GM12873 (cell line): ENCODE data around the gene R3HDM1.
A peak's percentile ranks its signal among the peaks of the same experiment; 100 is the strongest.

Source experiments
- TF ChIP-seq, protein P1 (sequence below): IDR thresholded peaks from 2 replicates; pipeline ENCODE4 v1.5.1; 2012; ENCODE audit warnings: low read depth, mild to moderate bottlenecking, moderate library complexity, low read length, control low read depth; ENCODE audit not compliant: insufficient read depth; ENCODE audit errors: missing control alignments

Gene R3HDM1

DNA sequence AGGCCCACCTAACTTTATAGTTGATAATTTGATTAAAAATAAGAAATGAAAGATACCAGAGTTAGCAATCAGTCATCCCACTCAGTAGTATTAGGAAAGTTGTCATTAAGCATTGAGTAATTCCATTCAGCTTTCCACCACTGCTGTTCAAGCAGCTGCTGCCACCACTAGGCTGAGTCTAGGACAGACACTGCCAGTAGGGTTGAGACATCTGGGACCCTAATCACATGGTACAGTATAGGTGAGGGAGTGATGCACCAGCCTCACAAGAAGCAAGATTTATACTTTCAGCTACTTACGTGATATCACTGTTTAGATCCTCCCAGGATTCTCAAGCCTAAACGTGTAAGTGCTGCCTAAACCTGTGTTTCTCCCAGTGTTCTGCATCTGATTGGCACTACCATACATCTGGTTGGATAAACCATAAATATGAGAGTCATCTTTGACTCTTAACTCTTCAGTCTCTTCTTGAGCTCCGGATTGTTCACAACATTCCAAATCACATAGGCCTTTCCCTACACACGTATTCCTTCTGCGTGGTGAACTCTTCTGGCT, 213.6 kb downstream of the R3HDM1 start:
- TF ChIP-seq, protein P1, sequence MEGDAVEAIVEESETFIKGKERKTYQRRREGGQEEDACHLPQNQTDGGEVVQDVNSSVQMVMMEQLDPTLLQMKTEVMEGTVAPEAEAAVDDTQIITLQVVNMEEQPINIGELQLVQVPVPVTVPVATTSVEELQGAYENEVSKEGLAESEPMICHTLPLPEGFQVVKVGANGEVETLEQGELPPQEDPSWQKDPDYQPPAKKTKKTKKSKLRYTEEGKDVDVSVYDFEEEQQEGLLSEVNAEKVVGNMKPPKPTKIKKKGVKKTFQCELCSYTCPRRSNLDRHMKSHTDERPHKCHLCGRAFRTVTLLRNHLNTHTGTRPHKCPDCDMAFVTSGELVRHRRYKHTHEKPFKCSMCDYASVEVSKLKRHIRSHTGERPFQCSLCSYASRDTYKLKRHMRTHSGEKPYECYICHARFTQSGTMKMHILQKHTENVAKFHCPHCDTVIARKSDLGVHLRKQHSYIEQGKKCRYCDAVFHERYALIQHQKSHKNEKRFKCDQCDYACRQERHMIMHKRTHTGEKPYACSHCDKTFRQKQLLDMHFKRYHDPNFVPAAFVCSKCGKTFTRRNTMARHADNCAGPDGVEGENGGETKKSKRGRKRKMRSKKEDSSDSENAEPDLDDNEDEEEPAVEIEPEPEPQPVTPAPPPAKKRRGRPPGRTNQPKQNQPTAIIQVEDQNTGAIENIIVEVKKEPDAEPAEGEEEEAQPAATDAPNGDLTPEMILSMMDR: peak; percentile 52

DNA sequence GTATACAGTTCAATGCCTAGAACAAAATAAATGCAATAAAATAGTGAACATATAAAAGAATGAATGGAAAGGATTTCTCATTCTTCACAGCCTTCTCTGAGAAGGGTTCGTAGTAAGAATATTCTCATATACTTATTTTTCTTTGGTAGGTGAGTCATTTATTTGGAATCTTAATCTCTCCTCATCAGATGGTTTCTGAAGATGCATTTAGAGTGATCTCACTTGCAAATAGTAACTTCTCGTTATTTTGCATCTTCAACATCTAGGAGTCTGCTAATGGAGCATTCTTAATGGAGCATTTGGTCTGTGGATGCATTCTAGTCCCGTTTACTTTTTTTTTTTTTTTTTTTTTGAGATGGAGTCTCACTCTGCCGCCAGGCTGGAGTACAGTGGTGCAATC, 214.3 kb downstream of the R3HDM1 start:
- TF ChIP-seq, protein P1: no peak

DNA sequence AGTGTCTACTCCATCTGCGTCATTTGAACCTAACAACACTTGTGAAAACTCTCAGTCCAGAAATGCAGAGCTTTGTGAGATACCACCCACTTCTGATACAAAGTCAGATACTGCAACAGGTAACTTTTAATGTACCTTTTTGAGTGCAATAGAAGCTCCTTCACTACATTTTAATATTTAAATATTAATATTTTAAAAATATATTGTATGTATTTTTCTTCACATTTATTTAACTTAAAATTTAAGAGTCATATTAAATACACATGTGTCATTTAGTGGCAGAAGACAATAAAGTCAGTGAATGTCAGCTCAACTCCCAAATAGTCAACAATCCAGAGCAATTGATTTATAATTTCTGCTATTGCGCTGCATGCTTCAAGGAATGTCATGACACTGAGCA, 224.3 kb downstream of the R3HDM1 start:
- TF ChIP-seq, protein P1: no peak

DNA sequence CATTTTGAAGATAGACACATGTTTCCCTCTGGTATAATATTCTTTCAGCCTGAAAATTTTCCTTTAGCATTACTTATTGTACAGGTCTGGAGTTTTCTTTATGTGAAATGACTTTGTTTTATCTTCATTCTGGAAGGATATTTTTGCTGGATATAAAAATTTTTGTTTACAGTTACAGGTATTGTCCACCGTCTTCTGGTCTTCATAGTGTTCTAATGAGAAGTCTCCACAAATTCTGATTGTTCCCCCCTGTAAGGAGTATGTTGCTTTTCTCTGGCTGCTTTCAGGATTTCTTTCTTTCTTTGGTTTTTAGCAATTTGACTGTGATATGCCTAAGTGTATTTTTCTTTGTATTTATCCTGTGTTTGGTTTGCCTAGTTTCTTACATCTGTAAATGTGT, 225.4 kb downstream of the R3HDM1 start:
- TF ChIP-seq, protein P1: no peak

DNA sequence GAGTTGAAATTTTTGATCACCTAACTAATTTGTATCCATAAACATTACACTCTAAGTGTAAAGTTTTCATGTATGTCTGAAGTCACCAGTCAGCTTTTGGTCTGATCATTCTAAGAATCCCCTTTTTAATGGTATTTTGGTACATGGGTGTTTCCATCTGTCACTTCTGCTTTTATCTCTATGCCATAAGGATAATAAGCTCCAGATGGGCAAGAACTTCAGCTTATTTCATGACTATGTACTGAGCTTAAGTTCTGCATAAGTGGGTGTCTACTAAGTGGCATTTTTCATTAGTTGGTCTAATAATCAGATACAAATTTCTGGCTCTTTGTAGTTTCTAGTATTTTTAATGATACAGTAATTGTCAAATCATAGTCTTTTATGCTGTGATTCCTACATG, 230.7 kb downstream of the R3HDM1 start:
- TF ChIP-seq, protein P1: no peak

DNA sequence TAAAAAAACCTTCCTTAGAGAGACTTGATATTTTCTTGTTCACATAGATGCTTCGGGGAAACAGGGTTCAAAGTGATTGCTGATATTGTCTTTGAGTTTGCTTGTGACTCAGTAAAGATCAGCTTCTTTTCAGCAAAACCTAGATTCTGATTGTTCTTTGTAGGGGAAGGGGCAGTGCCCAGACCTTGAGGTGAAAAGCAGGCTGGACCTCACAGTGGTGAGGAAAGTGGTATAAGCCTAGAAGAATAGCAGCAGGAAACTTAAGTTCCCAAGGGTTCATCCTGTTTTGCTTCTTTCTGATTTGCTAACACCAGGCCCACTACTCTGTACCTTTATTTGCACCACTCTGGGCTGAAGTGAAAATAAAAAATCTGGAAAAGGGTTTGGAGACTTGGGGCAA, 231.2 kb downstream of the R3HDM1 start:
- TF ChIP-seq, protein P1: no peak

DNA sequence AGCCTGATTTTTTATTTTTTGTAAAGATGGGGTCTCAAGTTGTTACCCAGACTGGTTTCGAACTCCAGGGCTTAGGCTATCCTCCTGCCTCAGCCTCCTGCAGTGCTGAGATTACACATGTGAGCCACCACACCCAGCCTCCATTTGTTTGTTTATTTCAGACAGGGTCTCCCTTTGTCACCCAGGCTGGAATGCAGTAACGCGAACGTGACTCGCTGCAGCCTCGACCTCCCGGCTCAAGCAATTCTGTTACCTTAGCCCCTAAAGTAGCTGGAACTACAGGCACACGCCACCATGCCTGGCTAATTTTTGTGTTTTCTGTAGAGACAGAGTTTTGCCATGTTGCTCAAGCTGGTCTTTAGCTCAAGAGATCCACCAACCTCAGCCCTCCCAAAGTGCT, 237.6 kb downstream of the R3HDM1 start:
- TF ChIP-seq, protein P1: no peak
